GM13976 (cell line): ENCODE measurements around the gene KRTAP5-11.

Source experiments
- DNase-seq: peaks from one replicate; pipeline ENCODE4 v3.0.0; 2012; ENCODE audit warnings: low spot score
- CTCF ChIP-seq: IDR thresholded peaks from 2 replicates; pipeline ENCODE4 v1.5.1; 2012; ENCODE audit warnings: borderline replicate concordance, mild to moderate bottlenecking; ENCODE audit not compliant: insufficient read depth; ENCODE audit errors: extremely low read depth, missing control alignments, control extremely low read depth
- in situ Hi-C: fragments of 300-500 bp; cut with MboI; formaldehyde crosslinking; loops from one replicate; pipeline ENCODE4 v1.12.0; 2022; ENCODE audit warnings: low sequenced_read_pairs, mixed read lengths, inconsistent platforms; ENCODE audit not compliant: unreplicated experiment

Gene KRTAP5-11

GRCh38 chr11:71557257-71557656, 25.4 kb downstream of the KRTAP5-11 start:
- no peak for DNase-seq

GRCh38 chr11:71556018-71556417, 26.7 kb downstream of the KRTAP5-11 start:
- DNase-seq: no peak
- in situ Hi-C loops: no loop called here
- TF ChIP-seq CTCF: no peak

More at GRCh38 chr11:71557257-71557656, 25.4 kb downstream of the KRTAP5-11 start:
- in situ Hi-C loops: no loop called here
- TF ChIP-seq CTCF: no peak

GRCh38 chr11:71555508-71555907, 27.2 kb downstream of the KRTAP5-11 start:
- DNase-seq: no peak
- in situ Hi-C loops: no loop called here
- TF ChIP-seq CTCF: no peak

GRCh38 chr11:71554996-71555395, 27.7 kb downstream of the KRTAP5-11 start:
- no peak for TF ChIP-seq CTCF
- no peak for DNase-seq
- in situ Hi-C loops: no loop called here

GRCh38 chr11:71551711-71552110, 31.0 kb downstream of the KRTAP5-11 start:
- no peak for DNase-seq
- in situ Hi-C loops: no loop called here
- no peak for TF ChIP-seq CTCF

GRCh38 chr11:71548716-71549151, 33.9 kb downstream of the KRTAP5-11 start:
- no peak for DNase-seq
- no peak for TF ChIP-seq CTCF
- in situ Hi-C loops: no loop called here

GRCh38 chr11:71548120-71548519, 34.6 kb downstream of the KRTAP5-11 start, which contains the start of gene KRTAP5-9:
KRTAP5-9 (plus strand) TSS chr11:71548420; CDS start chr11:71548658, 238 bp downstream.
- no peak for TF ChIP-seq CTCF
- DNase-seq: no peak
- in situ Hi-C loops: no loop called here
